ENCODE data around the gene ZNF777.

- TF ChIP-seq CTCF (IDR thresholded peaks at IDR 0.05; ENCODE audit: low read depth, low read length) (no peak), EZH2phosphoT487 (IDR thresholded peaks at IDR 0.05; ENCODE audit: low read depth) (no peak)
These were observed 6.1 kb downstream of the ZNF777 start for GRCh38 chr7:149454750-149455149.

All from OCI-LY3 (cell line).